SK-N-SH (cell line): Measurements from ENCODE around the gene TTC6. TPM values are rescaled to one million over a fixed set of nuclear protein-coding genes. Genes with fewer than 3 reads are reported as not detected.

Source experiments
- CTCF ChIA-PET: fragments of 300-600, 350-600 bp; formaldehyde crosslinking; extraction: SDS; loops from one replicate; lab custom pipeline; 2021; lab: Yijun Ruan, JAX
- POLR2A ChIA-PET: fragments of 350-600 bp; sonication (Branson Sonifier 250); formaldehyde crosslinking; extraction: SDS; loops from one replicate; lab custom pipeline; 2020; ENCODE audit warnings: antibody characterized with exemption, inconsistent platforms; lab: Yijun Ruan, JAX
- DNase-seq: peaks from one replicate; pipeline ENCODE4 v3.0.0; 2012
- H2AFZ ChIP-seq: fragments of 200-600 bp; sonication (generic); 2 replicates; pipeline ENCODE4 v1.8.1; 2016; ENCODE audit warnings: antibody characterized with exemption, mild to moderate bottlenecking, low read depth
- H3F3A ChIP-seq: fragments of 200-600 bp; sonication (generic); replicated peaks from 2 replicates; pipeline ENCODE3; 2016; ENCODE audit warnings: antibody characterized with exemption, mild to moderate bottlenecking; ENCODE audit not compliant: insufficient read depth
- H3K27ac ChIP-seq, 2 experiments: fragments of 200-500 bp in 1 of 2; fragments of 200-600 bp in 1 of 2; sonication (Bioruptor generic) in 1 of 2; sonication (generic), shearing (Covaris generic) in 1 of 2; 2 replicates each; pipeline versions ENCODE4 v1.5.1 to v1.6.1; 2014 to 2016; ENCODE audit warnings: low read depth in 2 of 2, inconsistent platforms in 1 of 2, low read length in 1 of 2, mild to moderate bottlenecking in 1 of 2, mixed read lengths in 1 of 2
- H3K27me3 ChIP-seq: fragments of 200-600 bp; sonication (generic), shearing (Covaris generic); 2 replicates; pipeline ENCODE4 v1.6.1; 2016; ENCODE audit warnings: mixed run types; ENCODE audit not compliant: insufficient read depth
- H3K36me3 ChIP-seq, 2 experiments: fragments of 200-500 bp in 1 of 2; fragments of 200-600 bp in 1 of 2; sonication (Bioruptor generic) in 1 of 2; sonication (generic) in 1 of 2; replicated peaks in 1 of 2; 2 replicates each; pipeline versions ENCODE3 to v1.5.1; 2014 to 2016; ENCODE audit warnings: low read length in 1 of 2, mild to moderate bottlenecking in 1 of 2; ENCODE audit not compliant: insufficient read depth in 2 of 2, control insufficient read depth in 1 of 2
- H3K4me1 ChIP-seq, 2 experiments: fragments of 200-500 bp in 1 of 2; fragments of 200-600 bp in 1 of 2; sonication (Bioruptor generic) in 1 of 2; sonication (generic), shearing (Covaris generic) in 1 of 2; 2 replicates each; pipeline versions ENCODE4 v1.5.1 to v1.6.1; 2014 to 2016; ENCODE audit warnings: low read depth in 1 of 2, low read length in 1 of 2, mixed run types in 1 of 2; ENCODE audit not compliant: insufficient read depth in 2 of 2, control insufficient read depth in 1 of 2
- H3K4me2 ChIP-seq: fragments of 200-600 bp; sonication (generic), shearing (Covaris generic); 2 replicates; pipeline ENCODE4 v1.6.1; 2017; ENCODE audit warnings: mixed run types
- H3K4me3 ChIP-seq, 2 experiments: fragments of 200-500 bp in 1 of 2; fragments of 200-600 bp in 1 of 2; sonication (Bioruptor generic) in 1 of 2; sonication (generic), shearing (Covaris generic) in 1 of 2; 2 replicates each; pipeline versions ENCODE4 v1.5.1 to v1.8.1; 2014 to 2016; ENCODE audit warnings: low read depth in 2 of 2, inconsistent platforms in 1 of 2, low read length in 1 of 2, mild to moderate bottlenecking in 1 of 2, mixed read lengths in 1 of 2, moderate library complexity in 1 of 2
- H3K79me2 ChIP-seq: fragments of 200-600 bp; sonication (generic); 2 replicates; pipeline ENCODE4 v1.8.1; 2017; ENCODE audit warnings: mild to moderate bottlenecking; ENCODE audit not compliant: insufficient read depth
- H3K9ac ChIP-seq: fragments of 200-600 bp; sonication (generic); 2 replicates; pipeline ENCODE4 v1.6.1; 2017; ENCODE audit warnings: mixed run types
- H3K9me2 ChIP-seq: fragments of 200-600 bp; sonication (generic); 2 replicates; pipeline ENCODE4 v1.6.1; 2017; ENCODE audit warnings: mixed run types
- H3K9me3 ChIP-seq: fragments of 200-600 bp; sonication (generic); 2 replicates; pipeline ENCODE4 v1.6.1; 2017; ENCODE audit warnings: mixed run types, mild to moderate bottlenecking, moderate library complexity
- H4K20me1 ChIP-seq: fragments of 200-600 bp; sonication (generic); 2 replicates; pipeline ENCODE4 v1.6.1; 2017; ENCODE audit warnings: mild to moderate bottlenecking, mixed run types; ENCODE audit not compliant: insufficient read depth
- FOXM1 ChIP-seq: IDR thresholded peaks from 2 replicates; pipeline ENCODE4 v1.4.0; 2012; ENCODE audit warnings: low read depth, mild to moderate bottlenecking
- GATA2 ChIP-seq: sonication (generic); formaldehyde crosslinking; IDR thresholded peaks from 2 replicates; pipeline ENCODE4 v1.5.0; 2020; ENCODE audit warnings: mild to moderate bottlenecking, missing genetic modification reagents
- IRF3 ChIP-seq: fragments of 150-350 bp; IDR thresholded peaks from 2 replicates; pipeline ENCODE4 v1.6.1; 2016; ENCODE audit warnings: mild to moderate bottlenecking, low read depth, low read length
- MAX ChIP-seq: IDR thresholded peaks from 2 replicates; pipeline ENCODE4 v1.4.0; 2012; ENCODE audit warnings: low read depth
- MXI1 ChIP-seq: IDR thresholded peaks from 2 replicates; pipeline ENCODE4 v1.6.1; 2012; ENCODE audit warnings: mild to moderate bottlenecking, low read depth, low read length, improper control_type of control experiment
- NFIC ChIP-seq: IDR thresholded peaks from 2 replicates; pipeline ENCODE4 v1.4.0; 2012; ENCODE audit warnings: borderline replicate concordance
- NRF1 ChIP-seq: IDR thresholded peaks from 2 replicates; pipeline ENCODE4 v1.6.1; 2012; ENCODE audit warnings: low read depth, mild to moderate bottlenecking, low read length
- RCOR1 ChIP-seq: fragments of 150-350 bp; IDR thresholded peaks from 2 replicates; pipeline ENCODE4 v1.6.1; 2017; ENCODE audit warnings: antibody characterized with exemption, low read length
- RXRA ChIP-seq: IDR thresholded peaks from 2 replicates; pipeline ENCODE4 v1.4.0; 2012; ENCODE audit warnings: low read depth, mild to moderate bottlenecking, borderline replicate concordance
- SMC3 ChIP-seq: IDR thresholded peaks from 2 replicates; pipeline ENCODE4 v1.6.1; 2012; ENCODE audit warnings: low read depth, low read length, improper control_type of control experiment
- TAF1 ChIP-seq: IDR thresholded peaks from 2 replicates; pipeline ENCODE4 v1.6.1; 2012; ENCODE audit warnings: low read depth, mild to moderate bottlenecking, low read length, moderate library complexity, borderline replicate concordance
- WGBS: methylation state at CpG from one replicate; pipeline ENCODE4 v1.1.6; 2017; ENCODE audit warnings: low lambda C conversion rate; 5-methylcytosine and 5-hydroxymethylcytosine counted together
- polyA plus RNA-seq, 3 experiments: library from polyadenylated mRNA; depleted of rRNA; stranded (reverse); fragments of >200 nt; gene quantifications; 2 replicates each; pipeline ENCODE4 v1.2.3, GENCODE V29; 2012
- TF ChIP-seq, protein P1 (sequence below): IDR thresholded peaks from 2 replicates; pipeline ENCODE4 v1.4.0; 2012; ENCODE audit warnings: low read depth, borderline replicate concordance

TTC6 gene
- polyA plus RNA-seq, 1 of the 3 experiments (the other 2 are of a cell fraction), result not detected

DNA sequence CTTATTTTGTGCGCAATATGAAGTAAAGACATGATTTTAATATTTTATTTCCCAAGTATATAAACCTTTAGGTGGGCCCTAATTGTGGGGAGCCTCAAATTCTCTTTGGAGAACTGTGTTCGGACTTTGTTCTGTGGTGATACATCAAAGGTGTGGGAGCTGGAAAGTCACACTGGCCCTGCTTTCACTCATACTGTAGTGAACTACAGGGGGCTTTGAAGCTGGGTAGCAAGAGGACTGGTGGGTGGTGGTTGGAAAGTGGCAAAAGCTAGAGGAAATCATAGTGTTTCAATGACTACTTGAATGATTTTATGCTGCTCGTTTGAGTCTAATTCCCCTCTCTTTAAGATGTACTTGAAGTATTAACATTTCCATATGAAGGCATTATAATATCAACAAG, 13.2 kb downstream of the TTC6 start:
- Histone ChIP-seq H3K27me3 (no peaks in the 10 kb centered on the region; the same call in 1 of the 2 replicates), H3F3A (no peaks in the 10 kb centered on the region), H3K9ac (no peak overlapping the region), H3K9me2 (no peaks in the 10 kb centered on the region), H3K4me2 (no peak overlapping the region), H3K4me3 (no peak overlapping the region)
- DNase-seq, result no peak
- POLR2A ChIA-PET, result no interaction called here
- TF ChIP-seq MXI1, result no peak
- TF ChIP-seq MAX, result no peak
- no peak for TF ChIP-seq GATA2 (CRISPR knock-in tag)
- no peak for TF ChIP-seq FOXM1
- TF ChIP-seq, all 33 proteins: peak for 0
- no peaks in the 10 kb centered on the region for H3K9me3 ChIP-seq
- WGBS, result 21% methylated on average over 3 of the region's 3 CpGs
- CTCF ChIA-PET, result no interaction called here
- no peaks in the 10 kb centered on the region for H3K79me2 ChIP-seq
- H4K20me1 ChIP-seq, result no peaks in the 10 kb centered on the region
- no peak overlapping the region for H2AFZ ChIP-seq
- no peaks in the 10 kb centered on the region for H3K36me3 ChIP-seq
- no peaks in the 10 kb centered on the region for H3K4me1 ChIP-seq
- no peak overlapping the region for H3K27ac ChIP-seq

DNA sequence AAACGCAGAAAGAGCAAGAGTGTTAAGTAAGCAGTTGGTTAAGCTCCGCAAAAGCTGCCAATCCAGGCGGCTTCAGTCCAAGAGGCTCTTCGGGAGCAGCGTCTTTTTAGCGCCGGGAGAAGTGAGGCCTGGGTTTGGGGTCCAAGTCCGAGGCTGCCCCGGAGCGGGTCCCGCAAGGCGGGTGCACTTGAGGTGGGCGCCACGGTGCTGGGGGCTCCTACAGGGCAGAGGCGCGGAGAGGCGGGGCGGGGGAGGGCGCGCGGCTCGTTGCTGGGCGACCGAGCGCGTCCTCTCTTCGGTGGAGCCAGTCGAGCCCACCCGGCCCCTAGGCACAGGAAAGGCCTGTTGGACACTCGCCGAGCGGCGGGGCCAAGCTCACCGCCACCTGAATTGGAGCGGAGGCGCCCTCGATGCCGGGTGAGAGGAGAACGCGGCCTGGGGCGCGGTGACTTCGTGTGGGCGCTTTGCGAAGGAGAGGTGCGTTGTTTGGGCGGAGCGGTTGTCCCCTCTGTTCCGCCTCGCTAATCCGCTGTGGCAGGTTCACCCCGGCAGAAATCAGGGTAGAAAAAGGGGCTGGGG, 15.6 kb downstream of the TTC6 start:
- Histone ChIP-seq H3K4me2 (no peak overlapping the region), H3K9me2 (no peaks in the 10 kb centered on the region), H3K27ac (no peak overlapping the region), H3F3A (no peaks in the 10 kb centered on the region), H3K9ac (no peak overlapping the region), H2AFZ (no peak overlapping the region), H3K79me2 (no peaks in the 10 kb centered on the region), H3K4me1 (no peaks in the 10 kb centered on the region), H3K36me3 (no peaks in the 10 kb centered on the region), H3K4me3 (no peak overlapping the region), H3K27me3 (no peaks in the 10 kb centered on the region; the same call in 1 of the 2 replicates), H3K9me3 (no peaks in the 10 kb centered on the region), H4K20me1 (no peaks in the 10 kb centered on the region)
- ChIA-PET POLR2A (no interaction called here), CTCF (no interaction called here)
- WGBS, result 17% methylated on average over 3 of the region's 52 CpGs
- TF ChIP-seq TAF1 (no peak), IRF3 (no peak), SMC3 (no peak), RXRA (no peak), NFIC (no peak), RCOR1 (no peak), GATA2 (CRISPR knock-in tag) (no peak), NRF1 (no peak)
- TF ChIP-seq, protein P1, sequence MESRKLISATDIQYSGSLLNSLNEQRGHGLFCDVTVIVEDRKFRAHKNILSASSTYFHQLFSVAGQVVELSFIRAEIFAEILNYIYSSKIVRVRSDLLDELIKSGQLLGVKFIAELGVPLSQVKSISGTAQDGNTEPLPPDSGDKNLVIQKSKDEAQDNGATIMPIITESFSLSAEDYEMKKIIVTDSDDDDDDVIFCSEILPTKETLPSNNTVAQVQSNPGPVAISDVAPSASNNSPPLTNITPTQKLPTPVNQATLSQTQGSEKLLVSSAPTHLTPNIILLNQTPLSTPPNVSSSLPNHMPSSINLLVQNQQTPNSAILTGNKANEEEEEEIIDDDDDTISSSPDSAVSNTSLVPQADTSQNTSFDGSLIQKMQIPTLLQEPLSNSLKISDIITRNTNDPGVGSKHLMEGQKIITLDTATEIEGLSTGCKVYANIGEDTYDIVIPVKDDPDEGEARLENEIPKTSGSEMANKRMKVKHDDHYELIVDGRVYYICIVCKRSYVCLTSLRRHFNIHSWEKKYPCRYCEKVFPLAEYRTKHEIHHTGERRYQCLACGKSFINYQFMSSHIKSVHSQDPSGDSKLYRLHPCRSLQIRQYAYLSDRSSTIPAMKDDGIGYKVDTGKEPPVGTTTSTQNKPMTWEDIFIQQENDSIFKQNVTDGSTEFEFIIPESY, result no peak
- DNase-seq, result no peak
